ENCODE results near the gene GEMIN4.

GEMIN4 gene

DNA sequence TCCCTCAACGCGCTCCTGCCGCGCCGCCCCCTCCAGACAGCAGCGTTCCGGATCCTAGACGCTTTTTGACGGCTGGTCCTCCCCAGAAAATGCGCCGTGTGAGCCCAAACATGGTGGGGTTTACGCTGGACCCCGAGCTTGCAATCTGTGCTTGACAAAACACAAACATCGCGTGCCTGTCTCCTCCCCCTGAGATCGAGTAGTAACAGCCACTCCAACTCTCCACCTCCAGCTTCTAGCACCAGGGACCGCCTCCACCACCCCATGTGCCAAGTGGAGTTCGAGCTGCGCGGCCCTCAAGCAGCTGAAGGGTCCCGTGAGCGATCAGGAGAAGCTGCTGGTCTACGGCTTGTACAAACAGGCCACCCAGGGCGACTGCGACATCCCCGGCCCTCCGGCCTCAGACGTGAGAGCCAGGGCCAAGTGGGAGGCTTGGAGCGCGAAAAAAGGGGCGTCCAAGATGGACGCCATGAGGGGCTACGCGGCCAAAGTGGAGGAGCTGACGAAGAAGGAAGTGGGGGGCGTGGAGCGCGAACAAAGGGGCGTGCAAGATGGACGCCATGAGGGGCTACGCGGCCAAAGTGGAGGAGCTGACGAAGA is 656 bp upstream of the GEMIN4 start (continued):
- no peak for TF ChIP-seq ZNF221 (tag by site-specific recombination; IDR thresholded peaks at IDR 0.05; ENCODE audit: borderline replicate concordance)
- no peak for TF ChIP-seq ZXDB (tag by site-specific recombination; IDR thresholded peaks at IDR 0.05)

DNA sequence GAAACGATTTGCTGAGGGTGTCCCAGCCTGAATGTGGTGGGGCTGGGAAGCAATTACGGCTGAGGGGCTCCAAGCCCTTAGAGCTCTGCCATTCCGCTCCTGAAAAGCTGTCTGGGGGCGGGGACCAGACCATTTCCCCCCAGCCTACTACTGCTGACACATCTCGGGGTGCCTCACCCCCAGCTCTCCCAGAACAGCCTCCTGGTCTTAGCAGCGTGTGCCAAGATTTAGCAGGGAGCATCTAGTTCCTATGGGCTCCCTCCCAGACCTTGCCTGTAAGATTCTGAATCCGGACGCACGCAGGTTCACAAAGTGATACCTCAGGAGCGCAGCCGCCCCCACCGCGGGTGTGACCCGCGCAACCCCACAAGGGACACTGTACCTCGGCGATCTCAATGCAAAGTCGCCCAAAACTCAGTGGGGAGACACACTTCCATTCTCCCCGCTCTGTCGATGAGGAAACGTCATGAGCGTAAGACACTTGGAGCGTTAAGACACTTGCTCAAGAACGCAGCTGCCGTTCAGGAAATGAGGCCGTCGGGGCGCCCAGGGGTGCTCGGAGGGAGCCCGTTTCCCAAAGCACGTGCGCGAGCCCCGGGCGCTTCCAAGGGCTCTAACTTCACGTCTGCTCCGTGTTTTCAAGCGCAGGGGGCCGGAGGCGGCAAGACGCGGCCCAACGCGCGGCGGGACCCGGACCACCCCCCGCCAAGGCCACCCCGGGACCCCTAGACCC is 629 bp downstream of the GEMIN4 start:
- ChIA-PET POLR2A (interaction anchor here (0.7 to 1.0 kb wide), 2 partner anchors 11 to 29 kb away, joined by 3 read pairs; no protein-coding TSS in a partner anchor), CTCF (interaction anchor here (0.6 to 2.1 kb wide), 4 partner anchors 21 to 230 kb away, joined by 3 to 8 read pairs (median 4); no protein-coding TSS in a partner anchor)
- peak overlapping the region; percentile 65 for H3K4me3 ChIP-seq (ENCODE audit: low read depth, low read length)
- H3K4me1 ChIP-seq (ENCODE audit: control insufficient read depth, insufficient read depth, low read length), result peaks cover 3% of the 10 kb centered on the region; the same call in 1 of the 2 replicates
- H3K27ac ChIP-seq (ENCODE audit: extremely low read depth, low read depth, low read length), result peak overlapping the region; percentile 90
- peaks cover 10 to 45% of the 10 kb centered on the region in 2 experiments; a peak in 2 of 3 replicates for H3K36me3 ChIP-seq (ENCODE audit: control insufficient read depth in 2 of 2, insufficient read depth in 1 of 2, low read length in 2 of 2)
- H3K9me3 ChIP-seq (ENCODE audit: control insufficient read depth, insufficient read depth, low read depth, low read length), result no peaks in the 10 kb centered on the region
- TF ChIP-seq SALL2 (tag by site-specific recombination; IDR thresholded peaks at IDR 0.05; ENCODE audit: borderline replicate concordance), result no peak
- no peak for TF ChIP-seq ZNF223 (tag by site-specific recombination; IDR thresholded peaks at IDR 0.05)
- TF ChIP-seq, protein P1, sequence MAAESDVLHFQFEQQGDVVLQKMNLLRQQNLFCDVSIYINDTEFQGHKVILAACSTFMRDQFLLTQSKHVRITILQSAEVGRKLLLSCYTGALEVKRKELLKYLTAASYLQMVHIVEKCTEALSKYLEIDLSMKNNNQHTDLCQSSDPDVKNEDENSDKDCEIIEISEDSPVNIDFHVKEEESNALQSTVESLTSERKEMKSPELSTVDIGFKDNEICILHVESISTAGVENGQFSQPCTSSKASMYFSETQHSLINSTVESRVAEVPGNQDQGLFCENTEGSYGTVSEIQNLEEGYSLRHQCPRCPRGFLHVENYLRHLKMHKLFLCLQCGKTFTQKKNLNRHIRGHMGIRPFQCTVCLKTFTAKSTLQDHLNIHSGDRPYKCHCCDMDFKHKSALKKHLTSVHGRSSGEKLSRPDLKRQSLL (tag by site-specific recombination; IDR thresholded peaks at IDR 0.05), result no peak
- no peak for TF ChIP-seq ZNF132 (tag by site-specific recombination; IDR thresholded peaks at IDR 0.05; ENCODE audit: borderline replicate concordance)
- peak; percentile 60 for TF ChIP-seq ZIC2 (tag by site-specific recombination; IDR thresholded peaks at IDR 0.05)
- TF ChIP-seq HOXC10 (CRISPR knock-in tag; IDR thresholded peaks at IDR 0.05), result no peak
- TF ChIP-seq, protein P2, sequence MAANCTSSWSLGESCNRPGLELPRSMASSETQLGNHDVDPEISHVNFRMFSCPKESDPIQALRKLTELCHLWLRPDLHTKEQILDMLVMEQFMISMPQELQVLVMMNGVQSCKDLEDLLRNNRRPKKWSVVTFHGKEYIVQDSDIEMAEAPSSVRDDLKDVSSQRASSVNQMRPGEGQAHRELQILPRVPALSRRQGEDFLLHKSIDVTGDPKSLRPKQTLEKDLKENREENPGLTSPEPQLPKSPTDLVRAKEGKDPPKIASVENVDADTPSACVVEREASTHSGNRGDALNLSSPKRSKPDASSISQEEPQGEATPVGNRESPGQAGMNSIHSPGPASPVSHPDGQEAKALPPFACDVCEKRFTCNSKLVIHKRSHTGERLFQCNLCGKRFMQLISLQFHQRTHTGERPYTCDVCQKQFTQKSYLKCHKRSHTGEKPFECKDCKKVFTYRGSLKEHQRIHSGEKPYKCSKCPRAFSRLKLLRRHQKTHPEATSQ (tag by site-specific recombination; IDR thresholded peaks at IDR 0.05), result no peak
- TF ChIP-seq, protein P3, sequence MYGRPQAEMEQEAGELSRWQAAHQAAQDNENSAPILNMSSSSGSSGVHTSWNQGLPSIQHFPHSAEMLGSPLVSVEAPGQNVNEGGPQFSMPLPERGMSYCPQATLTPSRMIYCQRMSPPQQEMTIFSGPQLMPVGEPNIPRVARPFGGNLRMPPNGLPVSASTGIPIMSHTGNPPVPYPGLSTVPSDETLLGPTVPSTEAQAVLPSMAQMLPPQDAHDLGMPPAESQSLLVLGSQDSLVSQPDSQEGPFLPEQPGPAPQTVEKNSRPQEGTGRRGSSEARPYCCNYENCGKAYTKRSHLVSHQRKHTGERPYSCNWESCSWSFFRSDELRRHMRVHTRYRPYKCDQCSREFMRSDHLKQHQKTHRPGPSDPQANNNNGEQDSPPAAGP (tag by site-specific recombination; IDR thresholded peaks at IDR 0.05), result peak; percentile 28; the same call in 1 of the 2 replicates
- TF ChIP-seq GLIS2 (tag by site-specific recombination; IDR thresholded peaks at IDR 0.05), result peak; percentile 54
- TF ChIP-seq, protein P4, sequence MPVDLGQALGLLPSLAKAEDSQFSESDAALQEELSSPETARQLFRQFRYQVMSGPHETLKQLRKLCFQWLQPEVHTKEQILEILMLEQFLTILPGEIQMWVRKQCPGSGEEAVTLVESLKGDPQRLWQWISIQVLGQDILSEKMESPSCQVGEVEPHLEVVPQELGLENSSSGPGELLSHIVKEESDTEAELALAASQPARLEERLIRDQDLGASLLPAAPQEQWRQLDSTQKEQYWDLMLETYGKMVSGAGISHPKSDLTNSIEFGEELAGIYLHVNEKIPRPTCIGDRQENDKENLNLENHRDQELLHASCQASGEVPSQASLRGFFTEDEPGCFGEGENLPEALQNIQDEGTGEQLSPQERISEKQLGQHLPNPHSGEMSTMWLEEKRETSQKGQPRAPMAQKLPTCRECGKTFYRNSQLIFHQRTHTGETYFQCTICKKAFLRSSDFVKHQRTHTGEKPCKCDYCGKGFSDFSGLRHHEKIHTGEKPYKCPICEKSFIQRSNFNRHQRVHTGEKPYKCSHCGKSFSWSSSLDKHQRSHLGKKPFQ (tag by site-specific recombination; IDR thresholded peaks at IDR 0.05), result peak; percentile 49; the same call in 1 of the 2 replicates
- peak; percentile 36; the same call in 1 of the 2 replicates for TF ChIP-seq ZNF341 (tag by site-specific recombination; IDR thresholded peaks at IDR 0.05; ENCODE audit: low read depth)
- peak; percentile 72 for TF ChIP-seq GLIS1 (tag by site-specific recombination; IDR thresholded peaks at IDR 0.05)
- TF ChIP-seq ZNF777 (tag by site-specific recombination; IDR thresholded peaks at IDR 0.05; ENCODE audit: borderline replicate concordance), result peak; percentile 73; the same call in 1 of the 2 replicates
- TF ChIP-seq, protein P5, sequence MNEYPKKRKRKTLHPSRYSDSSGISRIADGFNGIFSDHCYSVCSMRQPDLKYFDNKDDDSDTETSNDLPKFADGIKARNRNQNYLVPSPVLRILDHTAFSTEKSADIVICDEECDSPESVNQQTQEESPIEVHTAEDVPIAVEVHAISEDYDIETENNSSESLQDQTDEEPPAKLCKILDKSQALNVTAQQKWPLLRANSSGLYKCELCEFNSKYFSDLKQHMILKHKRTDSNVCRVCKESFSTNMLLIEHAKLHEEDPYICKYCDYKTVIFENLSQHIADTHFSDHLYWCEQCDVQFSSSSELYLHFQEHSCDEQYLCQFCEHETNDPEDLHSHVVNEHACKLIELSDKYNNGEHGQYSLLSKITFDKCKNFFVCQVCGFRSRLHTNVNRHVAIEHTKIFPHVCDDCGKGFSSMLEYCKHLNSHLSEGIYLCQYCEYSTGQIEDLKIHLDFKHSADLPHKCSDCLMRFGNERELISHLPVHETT (tag by site-specific recombination; IDR thresholded peaks at IDR 0.05), result no peak
- TF ChIP-seq ZNF768 (tag by site-specific recombination; IDR thresholded peaks at IDR 0.05), result no peak
- peak; percentile 9; the same call in 1 of the 2 replicates for TF ChIP-seq ZFHX2 (tag by site-specific recombination; conservative IDR thresholded peaks at IDR 0.05)
- TF ChIP-seq ZNF48 (tag by site-specific recombination; IDR thresholded peaks at IDR 0.05), result no peak
- TF ChIP-seq ZNF677 (tag by site-specific recombination; IDR thresholded peaks at IDR 0.05), result no peak
- TF ChIP-seq ZNF214 (tag by site-specific recombination; IDR thresholded peaks at IDR 0.05; ENCODE audit: borderline replicate concordance), result no peak
- TF ChIP-seq, protein P6, sequence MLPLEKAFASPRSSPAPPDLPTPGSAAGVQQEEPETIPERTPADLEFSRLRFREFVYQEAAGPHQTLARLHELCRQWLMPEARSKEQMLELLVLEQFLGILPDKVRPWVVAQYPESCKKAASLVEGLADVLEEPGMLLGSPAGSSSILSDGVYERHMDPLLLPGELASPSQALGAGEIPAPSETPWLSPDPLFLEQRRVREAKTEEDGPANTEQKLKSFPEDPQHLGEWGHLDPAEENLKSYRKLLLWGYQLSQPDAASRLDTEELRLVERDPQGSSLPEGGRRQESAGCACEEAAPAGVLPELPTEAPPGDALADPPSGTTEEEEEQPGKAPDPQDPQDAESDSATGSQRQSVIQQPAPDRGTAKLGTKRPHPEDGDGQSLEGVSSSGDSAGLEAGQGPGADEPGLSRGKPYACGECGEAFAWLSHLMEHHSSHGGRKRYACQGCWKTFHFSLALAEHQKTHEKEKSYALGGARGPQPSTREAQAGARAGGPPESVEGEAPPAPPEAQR (tag by site-specific recombination; IDR thresholded peaks at IDR 0.05), result no peak
- TF ChIP-seq ZNF184 (tag by site-specific recombination; IDR thresholded peaks at IDR 0.05), result 0 out of 2 replicates have a peak, but pooled peaks have one; percentile 8
- TF ChIP-seq ZNF140 (tag by site-specific recombination; IDR thresholded peaks at IDR 0.05), result peak; percentile 67; the same call in 1 of the 2 replicates
- TF ChIP-seq KLF1 (tag by site-specific recombination; IDR thresholded peaks at IDR 0.05), result no peak
- no peak for TF ChIP-seq ZNF146 (tag by site-specific recombination; IDR thresholded peaks at IDR 0.05)
- no peak for TF ChIP-seq BCL11A (tag by site-specific recombination; IDR thresholded peaks at IDR 0.05; ENCODE audit: low read depth)
